HepG2 (cell line): ENCODE data around the gene GUCY1B1.

Experiments used
- ZFX ChIP-seq: sonication (generic); formaldehyde crosslinking; IDR thresholded peaks from 2 replicates; pipeline ENCODE4 v1.4.0; 2020; ENCODE audit warnings: mild to moderate bottlenecking, low read depth, missing genetic modification reagents, moderate library complexity
- ZNF274 ChIP-seq: sonication (generic); formaldehyde crosslinking; IDR thresholded peaks from 2 replicates; pipeline ENCODE4 v1.5.1; 2020; ENCODE audit warnings: mild to moderate bottlenecking, missing genetic modification reagents
- TF ChIP-seq, protein P1 (sequence below): sonication (generic); formaldehyde crosslinking; IDR thresholded peaks from 2 replicates; pipeline ENCODE4 v1.5.0; 2020; ENCODE audit warnings: mild to moderate bottlenecking, missing genetic modification reagents, moderate library complexity

DNA sequence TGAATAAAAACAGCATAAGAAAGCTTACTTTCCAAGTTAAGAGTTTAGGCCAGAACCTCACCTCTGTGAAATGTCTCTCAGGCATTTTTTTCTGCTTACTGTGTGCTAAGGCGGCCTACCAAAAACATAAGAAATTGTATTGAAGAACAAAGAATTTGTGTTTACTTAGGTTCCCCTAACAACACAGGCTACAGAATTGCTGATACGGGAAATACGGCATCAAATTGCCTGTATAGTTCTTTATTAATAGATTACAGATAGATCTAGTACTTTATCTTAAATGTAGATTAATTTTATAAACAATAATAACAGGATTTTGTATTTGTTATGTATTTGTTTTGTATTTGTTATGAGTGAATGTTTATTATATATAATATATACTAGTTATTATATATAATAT is 94.4 kb downstream of the GUCY1B1 start:
- TF ChIP-seq ZFX: no peak
- TF ChIP-seq, protein P1, sequence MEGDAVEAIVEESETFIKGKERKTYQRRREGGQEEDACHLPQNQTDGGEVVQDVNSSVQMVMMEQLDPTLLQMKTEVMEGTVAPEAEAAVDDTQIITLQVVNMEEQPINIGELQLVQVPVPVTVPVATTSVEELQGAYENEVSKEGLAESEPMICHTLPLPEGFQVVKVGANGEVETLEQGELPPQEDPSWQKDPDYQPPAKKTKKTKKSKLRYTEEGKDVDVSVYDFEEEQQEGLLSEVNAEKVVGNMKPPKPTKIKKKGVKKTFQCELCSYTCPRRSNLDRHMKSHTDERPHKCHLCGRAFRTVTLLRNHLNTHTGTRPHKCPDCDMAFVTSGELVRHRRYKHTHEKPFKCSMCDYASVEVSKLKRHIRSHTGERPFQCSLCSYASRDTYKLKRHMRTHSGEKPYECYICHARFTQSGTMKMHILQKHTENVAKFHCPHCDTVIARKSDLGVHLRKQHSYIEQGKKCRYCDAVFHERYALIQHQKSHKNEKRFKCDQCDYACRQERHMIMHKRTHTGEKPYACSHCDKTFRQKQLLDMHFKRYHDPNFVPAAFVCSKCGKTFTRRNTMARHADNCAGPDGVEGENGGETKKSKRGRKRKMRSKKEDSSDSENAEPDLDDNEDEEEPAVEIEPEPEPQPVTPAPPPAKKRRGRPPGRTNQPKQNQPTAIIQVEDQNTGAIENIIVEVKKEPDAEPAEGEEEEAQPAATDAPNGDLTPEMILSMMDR (CRISPR knock-in tag): no peak
- no peak for TF ChIP-seq ZNF274 (CRISPR knock-in tag)
